A673 (cell line): ENCODE data around the gene SHROOM3. TPM values are rescaled to one million over a fixed set of nuclear protein-coding genes. Genes with fewer than 3 reads are reported as not detected.

ENCODE experiments used
- BruUV-seq: library from RNA; stranded (reverse); fragments of 400-500 nt; replicated peaks from 2 replicates; lab custom pipeline; 2021; lab: Mats Ljungman, UMichigan
- CTCF ChIA-PET: fragments of 300-600 bp; sonication (Branson Sonifier 250); formaldehyde crosslinking; loops from one replicate; lab custom pipeline; 2022; ENCODE audit warnings: antibody characterized with exemption; lab: Charles Lee
- POLR2A ChIA-PET: fragments of 300-600 bp; sonication (Branson Sonifier 250); formaldehyde crosslinking; loops from one replicate; lab custom pipeline; 2022; ENCODE audit warnings: antibody characterized with exemption; ENCODE audit not compliant: low non-redundant PET; lab: Charles Lee
- DNase-seq: peaks from one replicate; pipeline ENCODE4 v3.0.0-alpha.2; 2015; ENCODE audit warnings: low spot score
- H3K27ac ChIP-seq: fragments of 200-600 bp; sonication (generic); 2 replicates; pipeline ENCODE4 v1.5.1; 2016; ENCODE audit warnings: mixed run types, low read depth, mild to moderate bottlenecking, mixed read lengths, antibody characterized with exemption, low read length; ENCODE audit not compliant: poor library complexity, severe bottlenecking
- H3K27me3 ChIP-seq: fragments of 200-600 bp; sonication (generic); replicated peaks from 2 replicates; pipeline ENCODE4 v1.6.1; 2017; ENCODE audit warnings: mixed run types, low read depth, mild to moderate bottlenecking, mixed read lengths, antibody characterized with exemption, low read length; ENCODE audit not compliant: insufficient read depth, poor library complexity
- H3K36me3 ChIP-seq: fragments of 200-600 bp; sonication (generic); 2 replicates; pipeline ENCODE4 v1.6.1; 2016; ENCODE audit warnings: mixed run types, mild to moderate bottlenecking, mixed read lengths, antibody characterized with exemption, low read length; ENCODE audit not compliant: insufficient read depth, poor library complexity, severe bottlenecking
- H3K4me1 ChIP-seq: fragments of 200-600 bp; sonication (generic); 2 replicates; pipeline ENCODE4 v1.6.1; 2017; ENCODE audit warnings: mixed run types, mild to moderate bottlenecking, mixed read lengths, antibody characterized with exemption, low read length; ENCODE audit not compliant: insufficient read depth, poor library complexity, severe bottlenecking
- H3K4me3 ChIP-seq: fragments of 200-600 bp; sonication (generic); 2 replicates; pipeline ENCODE4 v1.5.1; 2016; ENCODE audit warnings: low read depth, mixed run types, mild to moderate bottlenecking, mixed read lengths, low read length; ENCODE audit not compliant: poor library complexity, severe bottlenecking
- H3K9me3 ChIP-seq: fragments of 200-600 bp; sonication (generic); 2 replicates; pipeline ENCODE4 v1.6.1; 2016; ENCODE audit warnings: mixed run types, low read depth, mild to moderate bottlenecking, mixed read lengths, antibody characterized with exemption, low read length; ENCODE audit not compliant: poor library complexity, severe bottlenecking
- EZH2 ChIP-seq: fragments of 200-600 bp; sonication (generic); IDR thresholded peaks from 2 replicates; pipeline ENCODE4 v1.6.1; 2017; ENCODE audit warnings: borderline replicate concordance, low read depth, mild to moderate bottlenecking, mixed read lengths, antibody characterized with exemption, low read length; ENCODE audit not compliant: poor library complexity, severe bottlenecking
- intact Hi-C: fragments of 100-400 bp; cut with micrococcal nuclease; formaldehyde crosslinking; loops from one replicate; pipeline ENCODE4 v1.10.0; 2022; ENCODE audit not compliant: unreplicated experiment
- total RNA-seq: library from RNA; stranded (reverse); gene quantifications from 2 replicates; pipeline ENCODE4 v1.2.3, GENCODE V29; 2021
- TF ChIP-seq, protein P1 (sequence below): fragments of 300-800, 200-600 bp; sonication (generic); conservative IDR thresholded peaks from 2 replicates; pipeline ENCODE4 v1.5.1; 2017; ENCODE audit warnings: low read depth, mild to moderate bottlenecking, antibody characterized with exemption, low read length, moderate library complexity, mixed read lengths

SHROOM3 gene
- total RNA-seq, 1 experiment from 2014 or later, result 9.3 TPM

DNA sequence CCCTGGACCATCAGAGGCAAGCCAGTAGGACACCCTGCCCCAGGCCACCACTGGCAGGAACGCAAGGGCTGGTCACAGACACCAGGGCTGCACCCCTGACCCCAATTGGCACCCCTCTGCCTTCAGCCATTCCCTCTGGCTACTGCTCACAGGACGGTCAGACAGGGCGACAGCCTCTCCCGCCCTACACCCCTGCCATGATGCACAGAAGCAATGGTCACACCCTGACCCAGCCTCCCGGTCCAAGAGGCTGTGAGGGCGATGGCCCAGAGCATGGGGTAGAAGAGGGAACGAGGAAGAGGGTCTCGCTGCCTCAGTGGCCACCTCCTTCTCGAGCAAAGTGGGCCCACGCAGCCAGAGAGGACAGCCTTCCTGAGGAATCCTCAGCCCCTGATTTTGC, 319.4 kb downstream of the SHROOM3 start:
- Histone ChIP-seq H3K4me1 (peaks cover 15% of the 10 kb centered on the region), H3K9me3 (no peaks in the 10 kb centered on the region), H3K4me3 (no peak overlapping the region), H3K36me3 (no peaks in the 10 kb centered on the region), H3K27me3 (no peaks in the 10 kb centered on the region), H3K27ac (no peak overlapping the region)
- ChIA-PET POLR2A (no interaction called here), CTCF (no interaction called here)
- no peak for DNase-seq
- TF ChIP-seq, protein P1, sequence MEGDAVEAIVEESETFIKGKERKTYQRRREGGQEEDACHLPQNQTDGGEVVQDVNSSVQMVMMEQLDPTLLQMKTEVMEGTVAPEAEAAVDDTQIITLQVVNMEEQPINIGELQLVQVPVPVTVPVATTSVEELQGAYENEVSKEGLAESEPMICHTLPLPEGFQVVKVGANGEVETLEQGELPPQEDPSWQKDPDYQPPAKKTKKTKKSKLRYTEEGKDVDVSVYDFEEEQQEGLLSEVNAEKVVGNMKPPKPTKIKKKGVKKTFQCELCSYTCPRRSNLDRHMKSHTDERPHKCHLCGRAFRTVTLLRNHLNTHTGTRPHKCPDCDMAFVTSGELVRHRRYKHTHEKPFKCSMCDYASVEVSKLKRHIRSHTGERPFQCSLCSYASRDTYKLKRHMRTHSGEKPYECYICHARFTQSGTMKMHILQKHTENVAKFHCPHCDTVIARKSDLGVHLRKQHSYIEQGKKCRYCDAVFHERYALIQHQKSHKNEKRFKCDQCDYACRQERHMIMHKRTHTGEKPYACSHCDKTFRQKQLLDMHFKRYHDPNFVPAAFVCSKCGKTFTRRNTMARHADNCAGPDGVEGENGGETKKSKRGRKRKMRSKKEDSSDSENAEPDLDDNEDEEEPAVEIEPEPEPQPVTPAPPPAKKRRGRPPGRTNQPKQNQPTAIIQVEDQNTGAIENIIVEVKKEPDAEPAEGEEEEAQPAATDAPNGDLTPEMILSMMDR, result no peak
- TF ChIP-seq EZH2, result no peak
- intact Hi-C loops, result no loop called here
- no TSS peak for BruUV-seq

DNA sequence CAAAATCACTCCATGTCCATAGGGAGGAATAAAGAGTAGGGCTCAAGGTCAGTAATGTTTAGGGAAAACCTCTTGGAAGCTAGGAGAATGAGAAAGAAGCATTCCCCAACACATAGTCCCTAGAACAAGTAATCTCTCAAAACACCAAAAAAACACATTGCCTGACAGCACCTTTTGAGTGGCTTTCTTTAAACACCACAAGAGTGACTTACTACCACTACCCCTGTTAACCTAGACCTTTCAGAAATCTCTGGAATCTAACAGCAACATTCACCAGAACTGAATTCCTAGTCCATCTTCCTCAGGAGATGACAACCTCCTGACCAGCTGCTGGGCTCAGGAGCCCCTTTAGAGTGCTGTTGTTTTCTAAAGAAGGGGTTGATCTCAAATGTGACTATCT, 320.7 kb downstream of the SHROOM3 start:
- ChIA-PET POLR2A (no interaction called here), CTCF (no interaction called here)
- Histone ChIP-seq H3K9me3 (no peaks in the 10 kb centered on the region), H3K27ac (no peak overlapping the region), H3K4me3 (no peak overlapping the region), H3K4me1 (peaks cover 15% of the 10 kb centered on the region), H3K27me3 (no peaks in the 10 kb centered on the region), H3K36me3 (no peaks in the 10 kb centered on the region)
- TF ChIP-seq, protein P1, result no peak
- TF ChIP-seq EZH2, result no peak
- intact Hi-C loops, result loop anchor here (5.0 kb wide), 1 partner anchor 323 kb away; no protein-coding TSS in a partner anchor
- BruUV-seq, result no TSS peak
- DNase-seq, result no peak

DNA sequence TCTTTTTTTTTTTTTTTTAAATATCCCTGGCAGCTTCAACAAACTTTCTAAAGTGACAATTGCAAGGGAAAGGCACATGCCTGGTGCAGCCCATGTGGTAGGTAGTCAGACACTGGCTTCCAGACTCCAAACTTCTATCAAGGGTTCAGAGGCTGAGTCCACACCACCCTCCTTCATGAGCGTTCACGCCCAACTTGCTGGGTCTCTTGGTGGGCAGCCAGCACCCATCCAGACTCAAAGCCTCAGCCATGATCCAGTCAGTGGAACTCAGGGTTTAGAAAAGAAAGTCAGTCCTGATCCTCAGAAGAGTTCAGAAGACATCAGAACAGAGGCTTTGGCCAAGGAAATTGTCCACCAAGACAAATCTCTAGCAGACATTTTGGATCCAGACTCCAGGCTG, 321.4 kb downstream of the SHROOM3 start:
- H3K27ac ChIP-seq, result no peak overlapping the region
- ChIA-PET CTCF (no interaction called here), POLR2A (no interaction called here)
- no peaks in the 10 kb centered on the region for H3K9me3 ChIP-seq
- BruUV-seq, result no TSS peak
- no peak for DNase-seq
- H3K36me3 ChIP-seq, result no peaks in the 10 kb centered on the region
- no peaks in the 10 kb centered on the region for H3K27me3 ChIP-seq
- no peak overlapping the region for H3K4me3 ChIP-seq
- H3K4me1 ChIP-seq, result peaks cover 15% of the 10 kb centered on the region
- no peak for TF ChIP-seq EZH2
- TF ChIP-seq, protein P1, result no peak
- intact Hi-C loops, result loop anchor here (5.0 kb wide), 1 partner anchor 324 kb away; no protein-coding TSS in a partner anchor
